Measurements from ENCODE around the gene FAIM2.
"Not testable (repeated sequence)": the region's sequence is repeated elsewhere in the genome, so short reads cannot be mapped to it uniquely, and the experiment has no call there.

FAIM2 gene

DNA sequence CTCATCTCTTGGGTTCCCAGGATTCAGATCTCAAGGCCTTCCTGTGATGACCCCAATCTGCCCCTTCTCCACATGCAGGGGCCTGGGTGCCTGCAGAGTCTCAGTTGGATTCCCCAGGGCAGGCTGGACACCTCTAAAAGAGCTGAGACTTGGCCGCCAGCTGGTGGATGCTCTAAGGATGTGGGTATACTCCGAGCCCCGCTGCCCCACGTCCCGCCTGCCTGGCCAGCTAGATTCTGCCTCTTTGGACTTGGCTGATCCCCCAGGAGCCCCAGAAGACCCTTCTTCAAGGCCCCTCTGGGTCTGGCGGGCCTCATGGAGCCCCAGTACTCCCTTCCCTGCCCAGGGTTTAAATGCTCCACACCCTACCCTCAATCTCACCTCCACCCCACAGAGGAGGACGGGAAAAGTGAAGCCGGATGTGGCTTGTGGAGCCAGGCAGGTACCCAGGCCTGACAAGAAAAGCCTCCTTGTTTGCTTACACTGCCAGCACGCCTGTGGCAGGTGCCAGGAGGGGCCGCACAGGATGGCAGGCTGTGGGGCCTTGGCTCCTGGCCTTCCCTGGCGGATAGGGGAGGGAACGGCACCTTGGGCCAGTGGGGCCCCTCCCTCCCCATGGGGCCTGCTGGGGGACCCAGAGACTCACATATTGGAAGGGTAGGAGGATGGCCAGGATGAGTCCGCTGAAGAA is 15.1 kb downstream of the FAIM2 start:
- Histone ChIP-seq H3K9me3 (ENCODE audit: control insufficient read depth, insufficient read depth, low read length) (no peaks in the 10 kb centered on the region), H3K36me3 (ENCODE audit: insufficient read depth, low read length) (no peaks in the 10 kb centered on the region), H3K9ac (ENCODE audit: low read depth, low read length) (no peak overlapping the region), H3K4me1 (ENCODE audit: insufficient read depth, low read length) (peaks cover 16% of the 10 kb centered on the region)

DNA sequence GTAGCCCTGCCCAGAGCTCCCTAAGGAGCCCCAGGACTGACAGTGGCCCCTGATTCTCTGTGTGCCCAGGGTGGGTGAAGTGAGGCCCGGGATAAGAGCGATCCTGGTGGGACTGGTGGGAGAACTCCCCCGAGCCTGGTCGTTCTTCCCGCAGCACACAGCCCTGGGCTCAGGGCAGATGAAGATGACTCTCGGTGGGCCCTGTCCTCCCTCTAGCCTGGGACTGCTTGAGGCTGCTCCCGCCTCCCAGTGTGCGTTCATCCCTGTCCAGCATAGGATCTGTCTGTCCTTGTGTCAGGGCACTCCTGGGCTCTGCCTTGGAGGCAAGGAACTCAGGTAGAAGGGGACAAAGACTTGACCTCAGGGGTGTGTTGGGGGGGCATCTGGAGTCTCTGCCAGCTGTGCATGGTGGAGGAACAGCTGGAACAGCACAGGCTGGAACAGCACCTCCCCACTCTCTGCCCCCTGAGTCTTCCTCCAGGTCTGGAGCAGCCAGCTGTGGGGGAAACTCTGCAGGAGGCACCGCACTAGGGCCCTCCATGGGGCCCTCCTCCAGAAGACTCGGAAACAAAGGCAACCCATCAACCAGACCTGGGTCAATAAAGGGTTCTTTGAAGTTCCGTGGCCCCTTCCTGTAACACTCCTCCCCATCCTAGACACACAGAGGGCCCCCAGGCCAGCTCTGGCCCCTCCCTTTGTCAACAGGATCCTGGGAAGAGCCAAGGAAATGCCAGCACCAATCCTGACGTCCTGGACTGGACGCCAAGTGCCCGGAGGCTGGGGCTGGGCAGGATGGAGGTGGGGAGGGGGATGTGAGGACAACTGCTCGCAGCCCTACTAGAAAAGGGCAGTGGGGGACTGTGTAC is 15.9 kb downstream of the FAIM2 start:
- no peaks in the 10 kb centered on the region for H3K9me3 ChIP-seq (ENCODE audit: control insufficient read depth, insufficient read depth, low read length)
- no peak overlapping the region for H3K9ac ChIP-seq (ENCODE audit: low read depth, low read length)
- H3K36me3 ChIP-seq (ENCODE audit: insufficient read depth, low read length) = no peaks in the 10 kb centered on the region
- peaks cover 19% of the 10 kb centered on the region for H3K4me1 ChIP-seq (ENCODE audit: insufficient read depth, low read length)

- Histone ChIP-seq H3K9me3 (ENCODE audit: control insufficient read depth, insufficient read depth, low read length) (no peaks in the 10 kb centered on the region), H3K9ac (ENCODE audit: low read depth, low read length) (no peak overlapping the region), H3K4me1 (ENCODE audit: insufficient read depth, low read length) (peaks cover 25% of the 10 kb centered on the region), H3K36me3 (ENCODE audit: insufficient read depth, low read length) (no peaks in the 10 kb centered on the region)
Observed at GRCh38 chr12:49887091-49887490, 16.6 kb downstream of the FAIM2 start.

GRCh38 chr12:49885663-49886461 is 17.8 kb downstream of the FAIM2 start:
- Histone ChIP-seq H3K4me1 (ENCODE audit: insufficient read depth, low read length) (peaks cover 26% of the 10 kb centered on the region), H3K36me3 (ENCODE audit: insufficient read depth, low read length) (no peaks in the 10 kb centered on the region), H3K9ac (ENCODE audit: low read depth, low read length) (no peak overlapping the region), H3K9me3 (ENCODE audit: control insufficient read depth, insufficient read depth, low read length) (no peaks in the 10 kb centered on the region)

DNA sequence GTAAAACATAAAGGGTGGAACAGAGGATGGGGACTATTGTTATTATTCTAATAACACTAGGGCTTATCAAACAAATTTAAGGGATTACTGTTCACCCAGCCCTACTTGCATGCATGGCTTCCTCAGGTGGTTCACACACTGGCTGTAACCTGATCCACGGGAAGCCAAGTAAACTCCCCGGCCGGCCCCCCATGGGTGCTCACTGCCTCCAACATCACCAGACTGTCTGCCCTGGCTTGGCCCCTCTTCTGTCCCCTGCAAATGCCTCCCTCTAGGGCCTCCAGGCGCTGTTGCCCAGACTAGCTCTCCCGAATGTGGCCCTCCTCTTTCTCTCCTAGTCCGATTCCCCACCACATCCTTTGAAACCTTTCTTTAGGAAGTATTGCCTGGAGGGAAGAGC is 18.6 kb downstream of the FAIM2 start:
- H3K9ac ChIP-seq (ENCODE audit: low read depth, low read length) = no peak overlapping the region
- no peaks in the 10 kb centered on the region for H3K36me3 ChIP-seq (ENCODE audit: insufficient read depth, low read length)
- peaks cover 26% of the 10 kb centered on the region for H3K4me1 ChIP-seq (ENCODE audit: insufficient read depth, low read length)
- no peaks in the 10 kb centered on the region for H3K9me3 ChIP-seq (ENCODE audit: control insufficient read depth, insufficient read depth, low read length)

GRCh38 chr12:49882851-49883464 is 20.7 kb downstream of the FAIM2 start:
- Histone ChIP-seq H3K9me3 (ENCODE audit: control insufficient read depth, insufficient read depth, low read length) (no peaks in the 10 kb centered on the region), H3K9ac (ENCODE audit: low read depth, low read length) (no peak overlapping the region), H3K4me1 (ENCODE audit: insufficient read depth, low read length) (peaks cover 26% of the 10 kb centered on the region), H3K36me3 (ENCODE audit: insufficient read depth, low read length) (no peaks in the 10 kb centered on the region)

- no peak overlapping the region for H3K9ac ChIP-seq (ENCODE audit: low read depth, low read length)
- peaks cover 21% of the 10 kb centered on the region for H3K4me1 ChIP-seq (ENCODE audit: insufficient read depth, low read length)
- H3K36me3 ChIP-seq (ENCODE audit: insufficient read depth, low read length) = no peaks in the 10 kb centered on the region
- no peaks in the 10 kb centered on the region for H3K9me3 ChIP-seq (ENCODE audit: control insufficient read depth, insufficient read depth, low read length)
Observed at GRCh38 chr12:49882248-49882850, 21.4 kb downstream of the FAIM2 start.

GRCh38 chr12:49881415-49882247 is 22.1 kb downstream of the FAIM2 start:
- no peaks in the 10 kb centered on the region for H3K9me3 ChIP-seq (ENCODE audit: control insufficient read depth, insufficient read depth, low read length)
- no peak overlapping the region for H3K9ac ChIP-seq (ENCODE audit: low read depth, low read length)
- peaks cover 21% of the 10 kb centered on the region for H3K4me1 ChIP-seq (ENCODE audit: insufficient read depth, low read length)
- H3K36me3 ChIP-seq (ENCODE audit: insufficient read depth, low read length) = no peaks in the 10 kb centered on the region

DNA sequence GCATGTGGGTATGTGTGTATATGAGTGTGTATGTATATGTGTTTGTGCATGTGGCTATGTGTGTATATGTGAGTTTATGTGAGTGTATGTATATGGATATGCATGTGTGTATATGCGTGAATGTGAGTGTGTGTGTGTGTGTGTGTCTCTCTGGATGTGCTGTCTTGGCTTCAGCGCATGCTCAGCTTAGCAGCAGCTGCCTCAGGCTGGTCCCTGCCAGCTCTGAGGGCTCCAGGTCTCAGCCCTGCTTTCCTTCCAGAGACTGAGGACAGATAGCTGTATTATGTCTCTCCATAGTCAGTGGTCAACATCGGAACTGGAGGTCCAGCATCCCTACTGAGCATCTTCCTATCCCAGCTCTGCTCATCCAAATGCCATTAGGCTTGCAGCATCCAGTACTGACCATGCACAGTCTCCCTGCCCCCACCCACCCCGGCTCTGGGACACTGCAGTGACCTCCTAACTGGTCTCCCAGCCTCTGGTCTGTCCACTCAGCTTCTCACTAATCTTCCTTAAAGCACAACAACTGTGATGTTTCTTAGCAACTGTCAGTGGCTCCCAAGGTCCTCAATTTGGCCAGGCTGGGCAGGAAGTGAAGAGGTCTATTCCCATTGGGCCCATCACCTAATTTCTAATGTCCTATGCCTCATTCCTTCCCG is 22.8 kb downstream of the FAIM2 start:
- H3K9me3 ChIP-seq (ENCODE audit: control insufficient read depth, insufficient read depth, low read length) = no peaks in the 10 kb centered on the region
- no peak overlapping the region for H3K9ac ChIP-seq (ENCODE audit: low read depth, low read length)

GRCh38 chr12:49879065-49879464 is 24.6 kb downstream of the FAIM2 start:
- H3K9me3 ChIP-seq (ENCODE audit: control insufficient read depth, insufficient read depth, low read length); H3K9ac ChIP-seq (ENCODE audit: low read depth, low read length); H3K36me3 ChIP-seq (ENCODE audit: insufficient read depth, low read length): not testable (repeated sequence)
- H3K4me1 ChIP-seq (ENCODE audit: insufficient read depth, low read length) = peaks cover 10% of the 10 kb centered on the region

More for the DNA sequence above, 22.8 kb downstream of the FAIM2 start:
- no peaks in the 10 kb centered on the region for H3K36me3 ChIP-seq (ENCODE audit: insufficient read depth, low read length)
- peaks cover 21% of the 10 kb centered on the region for H3K4me1 ChIP-seq (ENCODE audit: insufficient read depth, low read length)

DNA sequence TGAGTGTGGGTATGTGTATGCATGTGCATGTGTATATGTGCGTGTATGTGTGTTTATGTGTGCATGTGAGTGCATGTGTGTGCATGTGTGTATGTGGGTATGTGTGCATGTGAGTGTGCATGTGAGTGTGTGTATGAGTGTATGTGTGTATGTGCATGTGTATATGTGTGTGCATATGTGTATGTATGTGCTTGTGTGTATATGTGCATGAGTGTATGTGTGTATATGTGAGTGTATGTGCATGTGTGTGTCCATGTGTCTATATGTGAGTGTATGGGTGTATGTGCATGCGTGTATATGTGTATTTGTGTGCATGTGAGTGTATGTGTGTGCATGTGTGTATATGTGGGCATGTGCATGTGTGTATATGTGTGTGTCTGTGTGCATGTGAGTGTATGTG is 25.7 kb downstream of the FAIM2 start:
- no peak overlapping the region for H3K9ac ChIP-seq (ENCODE audit: low read depth, low read length)
- no peaks in the 10 kb centered on the region for H3K9me3 ChIP-seq (ENCODE audit: control insufficient read depth, insufficient read depth, low read length)
- H3K4me1 ChIP-seq (ENCODE audit: insufficient read depth, low read length) = peaks cover 10% of the 10 kb centered on the region
- no peaks in the 10 kb centered on the region for H3K36me3 ChIP-seq (ENCODE audit: insufficient read depth, low read length)

- no peaks in the 10 kb centered on the region for H3K9me3 ChIP-seq (ENCODE audit: control insufficient read depth, insufficient read depth, low read length)
- no peaks in the 10 kb centered on the region for H3K36me3 ChIP-seq (ENCODE audit: insufficient read depth, low read length)
- no peak overlapping the region for H3K9ac ChIP-seq (ENCODE audit: low read depth, low read length)
- H3K4me1 ChIP-seq (ENCODE audit: insufficient read depth, low read length) = 0 out of 2 replicates have a peak, but pooled peaks cover under 1% of the 10 kb centered on the region
Observed at GRCh38 chr12:49877066-49877465, 26.6 kb downstream of the FAIM2 start.

DNA sequence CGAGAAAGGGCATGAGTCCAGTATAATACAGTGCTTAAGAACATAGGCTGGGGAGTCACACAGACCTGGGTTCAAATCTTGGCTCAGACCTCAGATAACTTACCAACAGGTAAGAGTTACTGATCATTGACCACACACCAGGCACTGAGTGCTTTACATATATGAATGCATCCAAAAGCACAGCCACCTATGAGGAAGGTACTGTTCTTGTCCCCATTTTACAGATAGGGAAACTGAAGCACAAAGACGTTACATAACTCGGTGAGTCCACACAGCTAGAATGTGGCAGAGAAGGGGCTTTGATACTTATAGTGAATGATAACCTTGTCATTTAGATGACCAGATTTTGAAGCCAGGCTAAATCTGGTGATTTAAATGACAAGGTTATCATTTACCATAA is 27.6 kb downstream of the FAIM2 start:
- H3K9me3 ChIP-seq (ENCODE audit: control insufficient read depth, insufficient read depth, low read length) = no peaks in the 10 kb centered on the region
- H3K9ac ChIP-seq (ENCODE audit: low read depth, low read length) = no peak overlapping the region
- H3K4me1 ChIP-seq (ENCODE audit: insufficient read depth, low read length) = no peaks in the 10 kb centered on the region
- no peaks in the 10 kb centered on the region for H3K36me3 ChIP-seq (ENCODE audit: insufficient read depth, low read length)

All from ES-I3 (cell line).